ENCODE data around the gene TAF6.

TAF6 gene

GRCh38 chr7:100063376-100063775 lies 55.8 kb downstream of the TAF6 start:
- H3K4me3 ChIP-seq (ENCODE audit: low read length): no peak overlapping the region
- no peak for DNase-seq (ENCODE audit: low read depth)
- no peak for TF ChIP-seq CTCF (conservative IDR thresholded peaks at IDR 0.05; ENCODE audit: low read length)

GRCh38 chr7:100061518-100062193 lies 57.5 kb downstream of the TAF6 start:
- no peak for DNase-seq (ENCODE audit: low read depth)
- no peak for TF ChIP-seq CTCF (conservative IDR thresholded peaks at IDR 0.05; ENCODE audit: low read length)
- no peak overlapping the region for H3K4me3 ChIP-seq (ENCODE audit: low read length)

GRCh38 chr7:100059251-100059739 lies 59.9 kb downstream of the TAF6 start:
- no peak overlapping the region for H3K4me3 ChIP-seq (ENCODE audit: low read length)
- no peak for DNase-seq (ENCODE audit: low read depth)
- no peak for TF ChIP-seq CTCF (conservative IDR thresholded peaks at IDR 0.05; ENCODE audit: low read length)
